ENCODE measurements around the gene ECM2.

- TF ChIP-seq CTCF (IDR thresholded peaks at IDR 0.05; ENCODE audit: insufficient read depth, low read length, poor library complexity, severe bottlenecking): no peak
- no peak for TF ChIP-seq EZH2phosphoT487 (conservative IDR thresholded peaks at IDR 0.05; ENCODE audit: low read length)
Measured at GRCh38 chr9:92492781-92493401, 42.9 kb downstream of the ECM2 start.

Data from SU-DHL-6 (cell line).